Omental fat pad (tissue), 4 donors: Measurements from ENCODE around the gene ROBO1. TPM values are rescaled to one million over a fixed set of nuclear protein-coding genes. Genes with fewer than 3 reads are reported as not detected.

ENCODE experiments used
- ATAC-seq: fragments of 150-250 bp; one replicate; pipeline ENCODE4 v1.9.1; 2016; ENCODE audit warnings: mild to moderate bottlenecking, moderate library complexity; ENCODE audit not compliant: low FRiP score
- DNase-seq: peaks from one replicate; pipeline ENCODE4 v3.0.0-alpha.2; 2019; ENCODE audit warnings: low spot score
- total RNA-seq, 4 donors: library from RNA; depleted of rRNA; stranded (reverse); fragments of >200 nt; gene quantifications; one replicate each; pipeline ENCODE4 v1.1.0, GENCODE V29; 2016
- TF ChIP-seq, protein P1 (sequence below), 3 donors: fragments of 450-650 bp; IDR thresholded peaks; one replicate each; pipeline ENCODE4 v1.5.1; 2016 to 2017; ENCODE audit warnings: antibody characterized with exemption in 3 of 3, mild to moderate bottlenecking in 3 of 3, moderate library complexity in 2 of 3

Gene ROBO1
- total RNA-seq, 4 donors from 2014 or later = 13.7 to 34.2 (median 21.0) TPM

GRCh38 chr3:79012946-79013362 lies 754.8 kb downstream of the ROBO1 start:
- TF ChIP-seq, protein P1, sequence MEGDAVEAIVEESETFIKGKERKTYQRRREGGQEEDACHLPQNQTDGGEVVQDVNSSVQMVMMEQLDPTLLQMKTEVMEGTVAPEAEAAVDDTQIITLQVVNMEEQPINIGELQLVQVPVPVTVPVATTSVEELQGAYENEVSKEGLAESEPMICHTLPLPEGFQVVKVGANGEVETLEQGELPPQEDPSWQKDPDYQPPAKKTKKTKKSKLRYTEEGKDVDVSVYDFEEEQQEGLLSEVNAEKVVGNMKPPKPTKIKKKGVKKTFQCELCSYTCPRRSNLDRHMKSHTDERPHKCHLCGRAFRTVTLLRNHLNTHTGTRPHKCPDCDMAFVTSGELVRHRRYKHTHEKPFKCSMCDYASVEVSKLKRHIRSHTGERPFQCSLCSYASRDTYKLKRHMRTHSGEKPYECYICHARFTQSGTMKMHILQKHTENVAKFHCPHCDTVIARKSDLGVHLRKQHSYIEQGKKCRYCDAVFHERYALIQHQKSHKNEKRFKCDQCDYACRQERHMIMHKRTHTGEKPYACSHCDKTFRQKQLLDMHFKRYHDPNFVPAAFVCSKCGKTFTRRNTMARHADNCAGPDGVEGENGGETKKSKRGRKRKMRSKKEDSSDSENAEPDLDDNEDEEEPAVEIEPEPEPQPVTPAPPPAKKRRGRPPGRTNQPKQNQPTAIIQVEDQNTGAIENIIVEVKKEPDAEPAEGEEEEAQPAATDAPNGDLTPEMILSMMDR (IDR thresholded peaks at IDR 0.05) = no peak
- ATAC-seq = no peak
- no peak for DNase-seq

GRCh38 chr3:79012530-79012913 lies 755.3 kb downstream of the ROBO1 start:
- ATAC-seq (no peak), DNase-seq (no peak)
- TF ChIP-seq, protein P1 (IDR thresholded peaks at IDR 0.05) = no peak

DNA sequence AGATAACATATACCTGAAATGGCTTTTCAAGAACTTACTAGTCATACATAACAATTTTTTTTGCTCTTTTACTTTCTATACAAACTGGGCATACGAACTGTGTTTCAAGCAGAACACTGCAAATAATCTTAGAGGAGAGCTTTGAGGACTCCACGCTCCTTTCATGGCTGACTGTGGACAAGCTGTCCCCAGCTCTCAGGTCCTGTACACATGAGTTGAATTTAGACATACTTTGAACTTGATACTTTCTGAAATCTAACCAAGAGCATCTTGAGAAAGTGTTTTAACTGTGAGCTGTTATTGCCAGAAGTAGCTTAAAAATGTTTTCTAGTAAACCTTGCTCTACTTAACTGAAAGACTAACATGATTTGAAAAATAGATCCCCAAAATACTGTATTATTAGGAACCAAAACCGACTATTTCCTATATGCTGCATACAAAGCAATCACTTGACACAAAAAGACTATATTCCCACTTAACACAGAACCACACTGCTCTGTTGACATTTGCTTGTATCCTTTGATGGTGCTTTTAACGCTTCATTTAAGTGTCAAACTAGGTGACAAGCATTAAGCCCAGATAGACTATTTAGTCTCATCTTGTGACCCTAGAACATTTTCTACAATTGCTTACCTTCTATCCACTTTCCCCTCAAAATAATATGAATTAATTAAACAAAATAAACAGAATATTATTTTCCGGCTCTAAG lies 755.8 kb downstream of the ROBO1 start:
- TF ChIP-seq, protein P1 (IDR thresholded peaks at IDR 0.05) = no peak
- ATAC-seq = no peak
- DNase-seq = no peak

GRCh38 chr3:79009861-79010260 lies 757.9 kb downstream of the ROBO1 start:
- no peak for ATAC-seq
- TF ChIP-seq, protein P1 (IDR thresholded peaks at IDR 0.05) = no peak
- DNase-seq = no peak

- no peak for DNase-seq
- no peak for ATAC-seq
- TF ChIP-seq, protein P1 (IDR thresholded peaks at IDR 0.05) = no peak
Observed at GRCh38 chr3:79006077-79006476, 761.7 kb downstream of the ROBO1 start.

- DNase-seq (no peak), ATAC-seq (no peak)
- TF ChIP-seq, protein P1 (IDR thresholded peaks at IDR 0.05) = no peak
Observed at GRCh38 chr3:79005084-79005483, 762.7 kb downstream of the ROBO1 start.

DNA sequence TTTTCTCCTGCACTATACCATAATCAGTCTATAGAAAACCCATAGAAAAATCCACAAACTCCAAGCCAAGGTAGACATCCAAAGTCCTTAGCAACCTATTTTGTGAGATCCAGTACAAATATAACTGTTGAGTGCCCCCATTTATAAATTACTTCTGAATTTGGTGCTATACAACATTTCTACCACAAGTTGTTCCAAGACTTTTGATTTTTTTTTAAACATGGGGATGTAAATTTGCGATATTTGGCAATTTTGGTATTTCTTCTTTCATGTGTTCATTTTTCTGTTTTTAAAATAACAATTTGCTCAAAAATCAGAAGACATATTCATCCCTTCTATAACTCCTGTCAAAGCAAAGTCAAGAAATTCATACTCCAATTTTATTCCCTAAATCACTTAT lies 763.8 kb downstream of the ROBO1 start:
- DNase-seq = no peak
- TF ChIP-seq, protein P1 (IDR thresholded peaks at IDR 0.05) = no peak
- no peak for ATAC-seq
